Activated B cell treated with CpG ODN at 0.5 μM for 24 hours (primary cell): ENCODE data around the gene UGP2. TPM values are rescaled to one million over a fixed set of nuclear protein-coding genes. Genes with fewer than 3 reads are reported as not detected.

Source experiments
- ATAC-seq: fragments of 200-7000 bp; cut with Tn5 transposase; one replicate; pipeline ENCODE4 v1.10.0; 2021; ENCODE audit warnings: low read depth, mild to moderate bottlenecking, moderate library complexity
- CTCF ChIA-PET: fragments of 350-600 bp; sonication (Branson Sonifier 250); formaldehyde crosslinking; loops from one replicate; lab custom pipeline; 2021; ENCODE audit warnings: antibody characterized with exemption; lab: Charles Lee
- POLR2A ChIA-PET: fragments of 350-600 bp; sonication (Branson Sonifier 250); formaldehyde crosslinking; loops from one replicate; lab custom pipeline; 2021; ENCODE audit warnings: antibody characterized with exemption; lab: Charles Lee
- DNase-seq: peaks from one replicate; pipeline ENCODE4 v3.0.0; 2022
- H3K27ac Mint-ChIP-seq: one replicate; pipeline ENCODE4 v1.8.0; 2020; ENCODE audit warnings: mixed read lengths
- H3K27me3 Mint-ChIP-seq: one replicate; pipeline ENCODE4 v1.8.0; 2021; ENCODE audit warnings: mixed read lengths
- H3K36me3 Mint-ChIP-seq: one replicate; pipeline ENCODE4 v1.8.0; 2021; ENCODE audit warnings: low read depth, mixed read lengths
- H3K4me1 Mint-ChIP-seq: one replicate; pipeline ENCODE4 v1.8.0; 2021; ENCODE audit warnings: mixed read lengths
- H3K4me3 Mint-ChIP-seq: one replicate; pipeline ENCODE4 v1.8.0; 2020; ENCODE audit warnings: mild to moderate bottlenecking, mixed read lengths
- H3K9me3 Mint-ChIP-seq: one replicate; pipeline ENCODE4 v1.8.0; 2020; ENCODE audit warnings: mixed read lengths
- intact Hi-C: fragments of 100-400 bp; cut with micrococcal nuclease; formaldehyde crosslinking; loops from one replicate; pipeline ENCODE4 v1.15.1; 2024
- total RNA-seq: library from RNA; stranded (reverse); gene quantifications from 2 replicates; pipeline ENCODE4 v1.2.3, GENCODE V29; 2022
- TF ChIP-seq, protein P1 (sequence below): fragments of 200-600 bp; IDR thresholded peaks from one replicate; pipeline ENCODE4 v1.8.0; 2022; ENCODE audit warnings: antibody characterized with exemption, mild to moderate bottlenecking

The UGP2 gene
- total RNA-seq, 1 donor from 2014 or later = 73.5 TPM

- CTCF ChIA-PET = no interaction called here
- intact Hi-C loops = no loop called here
- no peak for ATAC-seq
- TF ChIP-seq, protein P1, sequence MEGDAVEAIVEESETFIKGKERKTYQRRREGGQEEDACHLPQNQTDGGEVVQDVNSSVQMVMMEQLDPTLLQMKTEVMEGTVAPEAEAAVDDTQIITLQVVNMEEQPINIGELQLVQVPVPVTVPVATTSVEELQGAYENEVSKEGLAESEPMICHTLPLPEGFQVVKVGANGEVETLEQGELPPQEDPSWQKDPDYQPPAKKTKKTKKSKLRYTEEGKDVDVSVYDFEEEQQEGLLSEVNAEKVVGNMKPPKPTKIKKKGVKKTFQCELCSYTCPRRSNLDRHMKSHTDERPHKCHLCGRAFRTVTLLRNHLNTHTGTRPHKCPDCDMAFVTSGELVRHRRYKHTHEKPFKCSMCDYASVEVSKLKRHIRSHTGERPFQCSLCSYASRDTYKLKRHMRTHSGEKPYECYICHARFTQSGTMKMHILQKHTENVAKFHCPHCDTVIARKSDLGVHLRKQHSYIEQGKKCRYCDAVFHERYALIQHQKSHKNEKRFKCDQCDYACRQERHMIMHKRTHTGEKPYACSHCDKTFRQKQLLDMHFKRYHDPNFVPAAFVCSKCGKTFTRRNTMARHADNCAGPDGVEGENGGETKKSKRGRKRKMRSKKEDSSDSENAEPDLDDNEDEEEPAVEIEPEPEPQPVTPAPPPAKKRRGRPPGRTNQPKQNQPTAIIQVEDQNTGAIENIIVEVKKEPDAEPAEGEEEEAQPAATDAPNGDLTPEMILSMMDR = no peak
- Mint-ChIP-seq H3K36me3 (no peaks in the 10 kb centered on the region), H3K4me3 (no peak overlapping the region), H3K4me1 (no peaks in the 10 kb centered on the region), H3K27me3 (no peaks in the 10 kb centered on the region), H3K27ac (no peak overlapping the region), H3K9me3 (no peaks in the 10 kb centered on the region)
- no peak for DNase-seq
- POLR2A ChIA-PET = interaction anchor here (0.6 to 1.1 kb wide), 2 partner anchors 18 to 23 kb away, joined by 3 to 4 read pairs; no protein-coding TSS in a partner anchor
Measured at GRCh38 chr2:63822478-63822877, 19.2 kb upstream of the UGP2 start.

GRCh38 chr2:63827749-63828148 lies 13.9 kb upstream of the UGP2 start:
- CTCF ChIA-PET = no interaction called here
- POLR2A ChIA-PET = no interaction called here

DNA sequence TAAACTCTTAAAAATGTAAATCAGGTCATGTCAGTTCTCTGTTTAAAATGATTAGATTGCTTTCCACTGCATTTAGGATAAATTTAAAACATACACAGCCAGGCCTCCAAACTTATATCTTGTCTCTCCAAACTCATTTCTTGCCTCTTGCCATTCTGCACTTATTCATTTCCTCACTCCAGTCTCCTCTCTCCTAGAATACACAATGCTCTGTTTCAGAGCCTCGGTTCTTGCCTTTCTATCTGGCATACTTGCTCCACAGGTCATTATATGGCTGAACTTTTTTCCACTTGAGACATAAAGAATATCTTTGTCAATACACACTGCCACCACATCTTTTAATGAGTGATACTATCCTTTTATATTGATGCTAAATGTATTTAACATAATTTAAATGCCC lies 10.5 kb upstream of the UGP2 start:
- intact Hi-C loops = no loop called here
- Mint-ChIP-seq H3K9me3 (no peaks in the 10 kb centered on the region), H3K36me3 (no peaks in the 10 kb centered on the region), H3K27me3 (no peaks in the 10 kb centered on the region), H3K4me3 (no peak overlapping the region), H3K27ac (no peak overlapping the region), H3K4me1 (no peaks in the 10 kb centered on the region)
- no peak for DNase-seq
- ChIA-PET POLR2A (no interaction called here), CTCF (no interaction called here)
- ATAC-seq = no peak
- TF ChIP-seq, protein P1 = no peak

More at GRCh38 chr2:63827749-63828148, 13.9 kb upstream of the UGP2 start:
- no peak for ATAC-seq
- H3K36me3 Mint-ChIP-seq = no peaks in the 10 kb centered on the region
- H3K27me3 Mint-ChIP-seq = no peaks in the 10 kb centered on the region
- no peak overlapping the region for H3K27ac Mint-ChIP-seq
- H3K9me3 Mint-ChIP-seq = no peaks in the 10 kb centered on the region
- no peak for DNase-seq
- intact Hi-C loops = no loop called here
- no peaks in the 10 kb centered on the region for H3K4me1 Mint-ChIP-seq
- H3K4me3 Mint-ChIP-seq = no peak overlapping the region
- TF ChIP-seq, protein P1 = no peak

GRCh38 chr2:63834401-63834800 lies 7.3 kb upstream of the UGP2 start:
- ChIA-PET POLR2A (no interaction called here), CTCF (no interaction called here)
- Mint-ChIP-seq H3K4me3 (no peak overlapping the region), H3K27ac (no peak overlapping the region), H3K36me3 (no peaks in the 10 kb centered on the region), H3K9me3 (no peaks in the 10 kb centered on the region), H3K27me3 (peaks cover 2% of the 10 kb centered on the region), H3K4me1 (no peaks in the 10 kb centered on the region)
- DNase-seq (no peak), ATAC-seq (no peak)
- TF ChIP-seq, protein P1 = no peak
- intact Hi-C loops = no loop called here

DNA sequence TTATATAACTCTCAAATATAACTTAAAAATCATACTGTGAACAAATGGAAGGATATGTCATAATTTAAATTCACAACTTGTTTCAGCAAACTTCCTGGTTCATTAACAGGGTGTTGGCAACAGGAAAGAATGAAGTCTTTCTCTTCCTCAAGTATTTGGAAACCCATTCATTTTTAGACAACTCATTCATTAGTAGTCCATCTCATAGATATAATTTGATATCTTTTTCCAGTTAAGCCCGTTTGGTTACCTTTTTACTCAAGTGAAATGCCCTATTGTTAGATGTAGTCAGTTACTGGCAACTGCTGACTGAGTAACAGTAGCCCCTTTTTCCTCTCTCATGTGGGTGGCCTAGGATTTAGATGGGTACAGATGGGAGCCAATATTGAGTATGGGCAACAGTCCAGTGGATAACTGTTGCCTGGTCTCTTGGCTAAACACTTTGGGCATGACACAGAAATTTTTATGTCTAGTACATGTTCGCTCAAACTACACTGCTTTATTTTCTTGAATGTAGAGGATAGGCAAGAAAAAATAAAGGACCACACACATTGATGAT lies 4.6 kb upstream of the UGP2 start:
- ChIA-PET CTCF (no interaction called here), POLR2A (no interaction called here)
- peaks cover 2% of the 10 kb centered on the region for H3K27me3 Mint-ChIP-seq
- H3K4me3 Mint-ChIP-seq = no peak overlapping the region
- ATAC-seq (no peak), DNase-seq (no peak)
- peaks cover 13% of the 10 kb centered on the region for H3K4me1 Mint-ChIP-seq
- no peaks in the 10 kb centered on the region for H3K9me3 Mint-ChIP-seq
- no peak overlapping the region for H3K27ac Mint-ChIP-seq
- intact Hi-C loops = no loop called here
- H3K36me3 Mint-ChIP-seq = peaks cover 12% of the 10 kb centered on the region
- TF ChIP-seq, protein P1 = no peak
